Stimulated activated memory B cell treated with anti-CD40 and anti-IgM and Interleukin-4, amounts not matched to agents 10 μg/mL and 1 μg/mL and 100 μg/mL, for 72 hours (primary cell): ENCODE data around the gene POGZ.
"Not testable (repeated sequence)": the region's sequence is repeated elsewhere in the genome, so short reads cannot be mapped to it uniquely, and the experiment has no call there.

Experiments
- ATAC-seq: fragments of 150-1000 bp; cut with Tn5 transposase; 2 replicates; pipeline ENCODE4 v1.10.0; 2021
- H3K27ac Mint-ChIP-seq: one replicate; pipeline ENCODE4 v1.8.0; 2022; ENCODE audit warnings: mild to moderate bottlenecking, mixed read lengths
- H3K27me3 Mint-ChIP-seq: one replicate; pipeline ENCODE4 v1.8.0; 2022; ENCODE audit warnings: mixed read lengths
- H3K36me3 Mint-ChIP-seq: one replicate; pipeline ENCODE4 v1.8.0; 2022; ENCODE audit warnings: mixed read lengths
- H3K4me1 Mint-ChIP-seq: one replicate; pipeline ENCODE4 v1.8.0; 2022; ENCODE audit warnings: mixed read lengths
- H3K4me3 Mint-ChIP-seq: one replicate; pipeline ENCODE4 v1.8.0; 2022; ENCODE audit warnings: mild to moderate bottlenecking, moderate library complexity, mixed read lengths
- H3K9me3 Mint-ChIP-seq: one replicate; pipeline ENCODE4 v1.8.0; 2022; ENCODE audit warnings: mixed read lengths

The POGZ gene

DNA sequence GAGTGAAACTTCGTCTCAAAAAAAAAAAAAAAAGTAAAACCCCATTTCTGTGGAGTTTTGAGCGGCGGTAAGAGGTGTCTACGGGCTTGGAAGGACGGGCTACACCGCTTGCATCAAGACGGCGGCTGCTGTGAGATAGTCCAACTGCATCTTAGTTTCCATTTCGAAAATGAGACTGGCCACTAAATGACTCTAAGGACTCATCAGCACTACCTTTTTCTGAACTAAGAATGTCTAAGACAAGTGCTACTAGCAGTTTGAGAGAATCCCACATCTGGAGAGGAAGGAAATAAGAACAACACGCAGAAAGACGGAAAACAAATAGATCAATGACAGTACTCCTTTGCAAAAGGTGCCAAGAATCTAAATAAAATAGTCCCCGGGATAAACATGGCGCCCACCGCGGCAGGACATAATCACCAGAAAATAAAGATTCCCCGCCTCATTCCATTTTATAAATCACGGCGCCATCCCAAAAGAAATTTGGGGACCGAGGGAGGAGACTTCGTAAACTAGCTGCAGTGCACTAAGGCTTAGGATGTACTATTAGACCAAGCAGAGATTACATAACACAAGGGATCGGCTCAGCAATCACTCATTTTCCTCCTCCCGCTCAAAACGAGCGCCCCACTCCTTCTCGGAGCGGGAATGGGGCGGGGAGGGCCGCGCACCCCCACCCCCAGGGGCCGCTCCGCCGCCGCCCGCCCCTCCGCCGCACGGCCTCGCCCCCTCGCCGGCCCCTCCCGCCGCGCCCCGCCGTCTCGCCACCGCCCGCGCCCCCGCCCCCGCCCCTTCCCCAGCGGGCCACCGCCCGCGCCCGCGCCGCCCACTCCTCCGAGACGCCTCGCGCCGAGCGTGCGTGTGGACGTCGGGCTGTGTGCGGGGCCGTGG lies 1.1 kb downstream of the POGZ start:
- H3K4me1 Mint-ChIP-seq = peaks cover 23% of the 10 kb centered on the region
- H3K27ac Mint-ChIP-seq = peak overlapping the region; percentile 74
- peak overlapping the region; percentile 79 for H3K4me3 Mint-ChIP-seq
- H3K9me3 Mint-ChIP-seq = no peaks in the 10 kb centered on the region
- H3K27me3 Mint-ChIP-seq = peaks cover 15% of the 10 kb centered on the region
- ATAC-seq = peak; percentile 74
- H3K36me3 Mint-ChIP-seq = no peaks in the 10 kb centered on the region

DNA sequence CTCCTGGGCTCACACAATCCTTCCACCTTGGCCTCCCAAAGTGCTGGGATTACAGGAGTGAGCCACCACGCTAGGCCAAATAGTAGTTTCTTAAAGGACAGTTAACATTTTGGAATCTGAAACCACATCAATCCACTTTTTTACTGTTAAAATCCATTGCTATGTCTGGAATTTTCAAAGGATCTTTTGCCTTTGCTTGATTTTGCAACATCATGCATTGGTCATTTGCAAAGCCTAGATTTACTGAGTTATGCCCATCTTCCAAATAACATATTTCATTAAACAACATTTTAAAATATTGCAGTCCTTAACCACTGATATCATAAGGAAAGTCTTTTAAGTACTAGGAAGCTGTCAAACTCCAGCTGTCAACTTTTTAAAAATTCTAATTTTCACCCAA lies 3.3 kb downstream of the POGZ start:
- no peaks in the 10 kb centered on the region for H3K36me3 Mint-ChIP-seq
- no peak overlapping the region for H3K27ac Mint-ChIP-seq
- H3K9me3 Mint-ChIP-seq = no peaks in the 10 kb centered on the region
- ATAC-seq = no peak
- no peaks in the 10 kb centered on the region for H3K27me3 Mint-ChIP-seq
- peaks cover 23% of the 10 kb centered on the region for H3K4me1 Mint-ChIP-seq
- H3K4me3 Mint-ChIP-seq = no peak overlapping the region

DNA sequence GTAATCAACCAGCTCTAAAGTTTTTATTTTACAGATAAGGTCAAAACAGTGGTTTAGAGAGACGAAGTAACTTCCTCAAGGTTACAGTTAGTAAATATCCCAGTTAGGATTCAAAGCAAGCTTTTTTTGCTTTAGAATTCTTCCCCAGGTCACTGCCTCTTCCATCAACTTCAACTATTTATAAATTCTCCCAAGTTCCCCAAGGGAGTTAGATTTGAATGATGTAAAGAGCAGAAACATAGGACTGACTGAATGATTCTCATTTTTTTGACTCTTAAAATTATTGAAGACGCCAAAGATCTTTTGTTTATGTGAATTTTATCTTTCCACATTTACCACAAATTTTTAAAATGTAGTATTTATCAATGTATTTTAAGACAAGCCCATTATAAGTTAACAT lies 4.1 kb downstream of the POGZ start:
- H3K4me1 Mint-ChIP-seq = peaks cover 23% of the 10 kb centered on the region
- no peak for ATAC-seq
- H3K36me3 Mint-ChIP-seq = no peaks in the 10 kb centered on the region
- H3K27ac Mint-ChIP-seq = no peak overlapping the region
- no peaks in the 10 kb centered on the region for H3K27me3 Mint-ChIP-seq
- H3K4me3 Mint-ChIP-seq = no peak overlapping the region
- H3K9me3 Mint-ChIP-seq = no peaks in the 10 kb centered on the region

- Mint-ChIP-seq H3K4me1 (peaks cover 37% of the 10 kb centered on the region), H3K9me3 (no peaks in the 10 kb centered on the region), H3K4me3 (no peak overlapping the region), H3K27me3 (no peaks in the 10 kb centered on the region), H3K36me3 (no peaks in the 10 kb centered on the region), H3K27ac (no peak overlapping the region)
- ATAC-seq = no peak
Measured at GRCh38 chr1:151447696-151448095, 11.6 kb downstream of the POGZ start.

DNA sequence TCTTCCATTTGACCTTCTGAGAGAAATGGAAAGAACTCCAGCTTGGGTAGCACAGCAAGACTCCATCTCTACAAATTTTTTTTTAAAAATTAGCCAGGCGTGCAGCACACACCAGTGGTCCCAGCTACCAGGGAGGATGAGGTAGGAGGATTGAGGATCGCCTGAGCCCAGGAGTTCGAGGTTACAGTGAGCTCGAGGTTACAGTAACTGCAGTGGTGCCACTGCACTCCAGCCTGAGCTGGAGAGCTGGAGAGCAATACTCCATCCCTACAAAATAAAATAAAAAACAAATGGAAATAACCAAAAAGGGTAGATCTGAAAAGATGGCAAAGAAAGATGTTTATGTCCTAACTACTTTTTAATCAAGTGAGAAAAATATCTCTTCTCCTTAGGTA lies 14.5 kb downstream of the POGZ start:
- no peaks in the 10 kb centered on the region for H3K9me3 Mint-ChIP-seq
- peaks cover 49% of the 10 kb centered on the region for H3K4me1 Mint-ChIP-seq
- peaks cover 13% of the 10 kb centered on the region for H3K36me3 Mint-ChIP-seq
- peak overlapping the region; percentile 38 for H3K4me3 Mint-ChIP-seq
- no peak for ATAC-seq
- H3K27ac Mint-ChIP-seq = peak overlapping the region; percentile 30
- no peaks in the 10 kb centered on the region for H3K27me3 Mint-ChIP-seq

DNA sequence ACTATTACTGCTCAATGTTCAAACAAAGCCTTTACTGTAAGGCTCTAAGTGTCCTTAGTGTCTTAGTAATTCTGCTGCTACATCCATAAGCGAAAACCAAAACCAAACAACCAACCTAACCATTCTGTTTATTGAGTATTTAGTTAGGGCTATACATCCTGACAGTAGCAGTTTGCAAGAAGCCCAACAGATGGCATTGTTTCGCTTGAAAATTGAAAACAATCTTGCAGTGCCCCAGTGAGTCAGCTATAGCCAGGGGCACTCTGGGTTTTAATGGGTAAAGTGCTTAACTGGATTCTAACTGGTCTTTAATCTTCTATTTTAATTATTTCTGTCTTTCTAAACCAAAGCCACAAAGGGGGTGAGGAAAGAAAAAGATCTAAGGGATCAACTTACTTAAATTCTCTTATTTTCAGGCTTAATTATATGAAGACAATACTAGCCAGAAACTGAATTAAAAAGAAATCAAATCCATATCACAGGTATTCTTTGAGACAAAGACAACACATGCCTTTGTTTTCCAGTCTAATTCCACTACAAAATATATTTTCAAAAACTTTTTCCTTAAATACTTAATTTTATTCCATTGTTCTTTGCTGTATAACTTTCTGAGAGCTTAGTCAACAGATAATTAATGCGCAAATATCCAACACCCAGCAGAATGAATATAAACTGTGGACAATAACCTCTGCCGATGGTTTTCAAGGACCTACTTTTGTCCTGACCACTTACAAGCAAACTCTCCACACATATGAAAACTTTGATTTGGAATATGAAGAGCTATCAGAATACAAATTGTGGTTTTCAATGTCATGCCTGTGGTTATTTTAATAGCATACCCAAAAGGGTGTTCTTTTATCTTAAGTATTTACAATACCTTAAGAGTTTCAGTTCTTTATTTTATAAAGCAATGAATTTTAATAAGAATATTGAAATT lies 15.2 kb downstream of the POGZ start:
- H3K27ac Mint-ChIP-seq = peak overlapping the region; percentile 30
- H3K4me3 Mint-ChIP-seq = no peak overlapping the region
- peaks cover 52% of the 10 kb centered on the region for H3K4me1 Mint-ChIP-seq
- peaks cover 14% of the 10 kb centered on the region for H3K36me3 Mint-ChIP-seq
- ATAC-seq = peak; percentile 85
- no peaks in the 10 kb centered on the region for H3K27me3 Mint-ChIP-seq
- no peaks in the 10 kb centered on the region for H3K9me3 Mint-ChIP-seq

DNA sequence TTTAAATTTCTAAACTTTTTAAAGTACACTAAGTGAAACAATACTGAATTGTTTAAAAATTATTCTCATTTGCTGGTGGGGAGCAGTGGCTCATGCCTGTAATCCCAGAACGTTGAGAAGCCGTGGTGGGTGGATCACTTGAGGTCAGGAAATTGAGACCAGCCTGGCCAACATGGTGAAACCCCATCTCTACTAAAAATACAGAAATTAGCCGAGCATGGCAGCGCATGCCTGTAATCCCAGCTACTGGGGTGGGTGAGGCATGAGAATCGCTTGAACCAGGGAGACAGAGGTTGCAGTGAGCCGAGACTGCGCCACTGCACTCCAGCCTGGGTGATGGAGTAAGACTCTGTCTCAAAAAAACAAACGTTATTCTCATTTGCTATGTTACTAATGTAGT lies 21.9 kb downstream of the POGZ start:
- Mint-ChIP-seq H3K36me3 (peaks cover 26% of the 10 kb centered on the region), H3K4me1 (peaks cover 46% of the 10 kb centered on the region)
- not testable (repeated sequence) for H3K27me3 Mint-ChIP-seq, ATAC-seq, H3K27ac Mint-ChIP-seq, H3K4me3 Mint-ChIP-seq, H3K9me3 Mint-ChIP-seq

DNA sequence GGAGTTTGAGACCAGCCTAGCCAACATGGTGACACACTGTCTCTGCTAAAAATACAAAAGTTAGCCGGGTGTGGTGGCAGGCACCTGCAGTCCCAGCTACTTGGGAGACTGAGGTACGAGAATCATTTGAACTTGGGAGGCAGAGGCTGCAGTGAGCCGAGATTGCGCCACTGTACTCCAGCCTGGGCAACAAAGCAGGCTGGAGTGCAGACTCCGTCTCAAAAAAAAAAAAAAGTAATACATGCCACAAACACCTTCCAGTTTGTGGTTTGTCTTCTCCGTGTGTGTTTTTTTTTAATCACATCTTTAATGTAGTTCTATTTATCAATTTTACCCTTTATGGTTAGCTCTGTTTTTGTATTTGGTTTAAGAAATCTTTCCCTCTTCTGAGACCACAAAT lies 22.3 kb downstream of the POGZ start:
- H3K27me3 Mint-ChIP-seq = no peaks in the 10 kb centered on the region
- no peak overlapping the region for H3K4me3 Mint-ChIP-seq
- peaks cover 26% of the 10 kb centered on the region for H3K36me3 Mint-ChIP-seq
- H3K4me1 Mint-ChIP-seq = peaks cover 46% of the 10 kb centered on the region
- H3K27ac Mint-ChIP-seq = no peak overlapping the region
- ATAC-seq = no peak
- H3K9me3 Mint-ChIP-seq = no peaks in the 10 kb centered on the region

DNA sequence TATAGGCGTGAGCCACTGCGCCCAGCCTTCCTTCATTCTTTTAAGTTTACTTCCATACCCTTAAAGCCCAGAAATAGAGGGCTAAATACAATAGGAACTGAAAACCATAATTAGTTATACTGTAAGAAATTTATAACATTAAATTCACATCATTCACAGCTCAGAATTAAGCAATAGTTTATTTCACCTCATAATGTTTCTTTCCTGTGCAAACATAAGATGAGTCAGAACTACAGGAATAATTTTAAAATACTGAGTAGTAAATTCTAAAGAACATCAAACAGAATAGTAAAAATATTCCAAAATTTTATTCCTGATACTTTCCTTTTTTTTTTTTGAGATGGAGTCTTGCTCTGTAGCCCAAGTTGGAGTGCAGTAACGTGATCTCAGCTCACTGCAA lies 24.1 kb downstream of the POGZ start:
- peaks cover 13% of the 10 kb centered on the region for H3K36me3 Mint-ChIP-seq
- H3K4me1 Mint-ChIP-seq = peaks cover 34% of the 10 kb centered on the region
- no peak for ATAC-seq
- H3K4me3 Mint-ChIP-seq = no peak overlapping the region
- no peaks in the 10 kb centered on the region for H3K27me3 Mint-ChIP-seq
- peak overlapping the region; percentile 60 for H3K27ac Mint-ChIP-seq
- H3K9me3 Mint-ChIP-seq = no peaks in the 10 kb centered on the region

DNA sequence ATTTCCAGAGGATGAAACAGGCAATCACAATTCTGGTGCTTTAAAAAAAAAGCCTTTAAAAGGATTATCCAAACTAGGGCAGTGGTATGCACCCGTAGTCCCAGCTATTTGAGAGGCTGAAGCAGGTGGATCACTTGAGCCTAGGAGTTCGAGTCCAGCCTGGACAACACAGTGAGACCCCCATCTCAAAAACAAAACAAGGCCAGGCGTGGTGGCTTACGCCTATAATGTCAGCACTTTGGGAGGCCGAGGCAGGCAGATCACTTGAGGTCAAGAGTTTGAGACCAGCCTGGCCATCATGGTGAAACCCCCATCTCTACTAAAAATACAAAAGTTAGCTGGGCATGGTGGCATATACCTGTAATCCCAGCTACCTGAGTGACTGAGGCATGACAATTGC lies 25.5 kb downstream of the POGZ start:
- H3K27ac Mint-ChIP-seq, ATAC-seq, H3K36me3 Mint-ChIP-seq, H3K4me3 Mint-ChIP-seq, H3K9me3 Mint-ChIP-seq, H3K27me3 Mint-ChIP-seq: not testable (repeated sequence)
- H3K4me1 Mint-ChIP-seq = peaks cover 26% of the 10 kb centered on the region

DNA sequence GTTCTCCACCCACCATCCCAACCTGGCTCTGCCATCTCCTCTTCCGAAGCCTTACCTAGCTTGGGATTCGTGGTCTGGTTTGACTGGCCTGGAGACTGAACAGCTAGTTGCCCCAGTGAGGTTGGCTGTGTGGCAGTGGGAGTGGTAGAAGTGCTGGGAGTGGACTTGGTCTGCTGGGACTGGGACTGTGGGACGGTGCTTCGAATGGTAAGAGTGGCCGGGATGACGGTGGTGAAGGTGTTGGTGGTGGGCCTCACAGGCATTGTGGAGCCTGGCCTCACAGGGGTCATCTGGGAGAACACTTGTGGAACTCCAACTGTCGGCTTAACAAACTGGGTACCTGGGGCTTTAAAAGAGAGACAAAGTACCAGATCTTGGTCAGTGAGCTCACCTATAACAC lies 31.2 kb downstream of the POGZ start:
- Mint-ChIP-seq H3K4me3 (no peak overlapping the region), H3K9me3 (no peaks in the 10 kb centered on the region), H3K4me1 (no peaks in the 10 kb centered on the region), H3K27ac (no peak overlapping the region), H3K36me3 (peaks cover 45% of the 10 kb centered on the region), H3K27me3 (no peaks in the 10 kb centered on the region)
- ATAC-seq = no peak

DNA sequence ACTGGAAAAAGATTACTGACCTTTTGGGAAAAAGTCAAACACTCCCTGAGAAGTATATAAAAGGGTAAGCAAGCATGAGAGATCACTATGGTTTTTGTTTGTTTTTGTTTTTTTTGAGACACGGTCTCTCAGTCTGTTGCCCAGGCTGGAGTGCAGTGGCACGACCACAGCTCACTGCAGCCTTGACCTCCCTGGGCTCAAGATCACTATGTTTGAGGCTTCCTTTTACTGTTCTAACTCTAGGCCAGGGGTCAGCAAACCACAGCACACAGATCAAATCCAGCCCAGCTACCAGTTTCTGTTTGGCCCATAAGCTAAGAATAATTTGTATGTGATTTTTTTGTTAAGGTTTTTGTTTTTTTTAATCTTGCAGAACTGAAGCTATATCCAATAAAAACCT lies 34.2 kb downstream of the POGZ start:
- H3K4me1 Mint-ChIP-seq = no peaks in the 10 kb centered on the region
- peaks cover 66% of the 10 kb centered on the region for H3K36me3 Mint-ChIP-seq
- no peak for ATAC-seq
- no peaks in the 10 kb centered on the region for H3K27me3 Mint-ChIP-seq
- H3K27ac Mint-ChIP-seq = no peak overlapping the region
- H3K4me3 Mint-ChIP-seq = no peak overlapping the region
- H3K9me3 Mint-ChIP-seq = no peaks in the 10 kb centered on the region

GRCh38 chr1:151419819-151420218 lies 39.5 kb downstream of the POGZ start:
- ATAC-seq = no peak
- Mint-ChIP-seq H3K36me3 (peaks cover 56% of the 10 kb centered on the region), H3K4me1 (peaks cover 6% of the 10 kb centered on the region), H3K4me3 (no peak overlapping the region), H3K9me3 (no peaks in the 10 kb centered on the region), H3K27me3 (no peaks in the 10 kb centered on the region), H3K27ac (no peak overlapping the region)

GRCh38 chr1:151418081-151418480 lies 41.2 kb downstream of the POGZ start:
- H3K27ac Mint-ChIP-seq = no peak overlapping the region
- no peaks in the 10 kb centered on the region for H3K27me3 Mint-ChIP-seq
- no peaks in the 10 kb centered on the region for H3K9me3 Mint-ChIP-seq
- H3K4me1 Mint-ChIP-seq = peaks cover 6% of the 10 kb centered on the region
- ATAC-seq = no peak
- H3K36me3 Mint-ChIP-seq = peaks cover 45% of the 10 kb centered on the region
- H3K4me3 Mint-ChIP-seq = no peak overlapping the region

- peaks cover 40% of the 10 kb centered on the region for H3K36me3 Mint-ChIP-seq
- no peak overlapping the region for H3K27ac Mint-ChIP-seq
- H3K4me1 Mint-ChIP-seq = peaks cover 6% of the 10 kb centered on the region
- H3K9me3 Mint-ChIP-seq = no peaks in the 10 kb centered on the region
- H3K4me3 Mint-ChIP-seq = no peak overlapping the region
- no peaks in the 10 kb centered on the region for H3K27me3 Mint-ChIP-seq
- no peak for ATAC-seq
Measured at GRCh38 chr1:151416231-151416630, 43.1 kb downstream of the POGZ start.
